RWPE2 (cell line): ENCODE measurements around the gene GPR17.

Experiments
- ATAC-seq: fragments of 200-7000 bp; cut with Tn5 transposase; 3 replicates; pipeline ENCODE4 v1.9.1; 2021; ENCODE audit warnings: low read depth
- DNase-seq: peaks from one replicate; pipeline ENCODE4 v3.0.0-alpha.2; 2020; ENCODE audit warnings: low spot score
- H3K27ac ChIP-seq: fragments of 450-650 bp; 2 replicates; pipeline ENCODE4 v1.5.1; 2017; ENCODE audit warnings: mild to moderate bottlenecking; ENCODE audit not compliant: poor library complexity, severe bottlenecking
- H3K27me3 ChIP-seq: fragments of 250-450 bp; sonication (Bioruptor Pico); 2 replicates; pipeline ENCODE4 v1.5.1; 2021; ENCODE audit warnings: mild to moderate bottlenecking, moderate library complexity; ENCODE audit not compliant: insufficient read depth, poor library complexity, severe bottlenecking
- H3K36me3 ChIP-seq: fragments of 250-450 bp; sonication (Bioruptor Pico); 2 replicates; pipeline ENCODE4 v1.5.1; 2020; ENCODE audit warnings: low read depth, mild to moderate bottlenecking, moderate library complexity
- H3K4me1 ChIP-seq: fragments of 250-450 bp; sonication (Bioruptor Pico); 2 replicates; pipeline ENCODE4 v1.5.1; 2021; ENCODE audit warnings: mild to moderate bottlenecking, moderate library complexity; ENCODE audit not compliant: insufficient read depth, poor library complexity, severe bottlenecking
- H3K4me3 ChIP-seq: fragments of 250-450 bp; sonication (Bioruptor Pico); 2 replicates; pipeline ENCODE4 v1.5.1; 2021; ENCODE audit warnings: mild to moderate bottlenecking, moderate library complexity; ENCODE audit not compliant: severe bottlenecking
- H3K9me3 ChIP-seq: fragments of 250-450 bp; sonication (Bioruptor Pico); 2 replicates; pipeline ENCODE4 v1.5.1; 2021; ENCODE audit warnings: mild to moderate bottlenecking, moderate library complexity; ENCODE audit not compliant: severe bottlenecking
- CTCF ChIP-seq: fragments of 450-650 bp; IDR thresholded peaks from one replicate; pipeline ENCODE4 v1.5.1; 2017; ENCODE audit warnings: mild to moderate bottlenecking, moderate library complexity; ENCODE audit not compliant: poor library complexity, severe bottlenecking

GPR17 gene

GRCh38 chr2:127683056-127683455 is 37.1 kb downstream of the GPR17 start:
- TF ChIP-seq CTCF: no peak
- DNase-seq (no peak), ATAC-seq (no peak)
- Histone ChIP-seq H3K36me3 (no peaks in the 10 kb centered on the region), H3K9me3 (peaks cover 2% of the 10 kb centered on the region), H3K27ac (no peak overlapping the region), H3K27me3 (no peaks in the 10 kb centered on the region), H3K4me1 (no peaks in the 10 kb centered on the region), H3K4me3 (no peak overlapping the region)

- Histone ChIP-seq H3K9me3 (peaks cover 6% of the 10 kb centered on the region), H3K27ac (no peak overlapping the region), H3K36me3 (no peaks in the 10 kb centered on the region), H3K27me3 (no peaks in the 10 kb centered on the region), H3K4me3 (no peak overlapping the region), H3K4me1 (no peaks in the 10 kb centered on the region)
- ATAC-seq (no peak), DNase-seq (no peak)
- no peak for TF ChIP-seq CTCF
These were observed 37.8 kb downstream of the GPR17 start for GRCh38 chr2:127683757-127684156.

GRCh38 chr2:127685410-127686080 is 39.6 kb downstream of the GPR17 start:
- no peaks in the 10 kb centered on the region for H3K36me3 ChIP-seq
- peaks cover 6% of the 10 kb centered on the region for H3K9me3 ChIP-seq
- no peaks in the 10 kb centered on the region for H3K27me3 ChIP-seq
- DNase-seq: no peak
- H3K4me3 ChIP-seq: no peak overlapping the region
- TF ChIP-seq CTCF: no peak
- no peaks in the 10 kb centered on the region for H3K4me1 ChIP-seq
- no peak for ATAC-seq
- H3K27ac ChIP-seq: no peak overlapping the region

- TF ChIP-seq CTCF: no peak
- DNase-seq (no peak), ATAC-seq (no peak)
- no peak overlapping the region for H3K4me3 ChIP-seq
- no peaks in the 10 kb centered on the region for H3K27me3 ChIP-seq
- no peaks in the 10 kb centered on the region for H3K36me3 ChIP-seq
- H3K9me3 ChIP-seq: peaks cover 6% of the 10 kb centered on the region
- H3K4me1 ChIP-seq: no peaks in the 10 kb centered on the region
- H3K27ac ChIP-seq: no peak overlapping the region
These were observed 42.5 kb downstream of the GPR17 start for GRCh38 chr2:127688405-127688804.

- Histone ChIP-seq H3K4me1 (no peaks in the 10 kb centered on the region), H3K27ac (no peak overlapping the region), H3K9me3 (peaks cover 6% of the 10 kb centered on the region), H3K4me3 (no peak overlapping the region), H3K27me3 (no peaks in the 10 kb centered on the region), H3K36me3 (no peaks in the 10 kb centered on the region)
- ATAC-seq (no peak), DNase-seq (no peak)
- TF ChIP-seq CTCF: no peak
These were observed 44.7 kb downstream of the GPR17 start for GRCh38 chr2:127690696-127691095.
